ENCODE data around the gene UNC93A. TPM values are rescaled to one million over a fixed set of nuclear protein-coding genes. Genes with fewer than 3 reads are reported as not detected.

The UNC93A gene
- total RNA-seq, 4 donors from 2014 or later = not detected

DNA sequence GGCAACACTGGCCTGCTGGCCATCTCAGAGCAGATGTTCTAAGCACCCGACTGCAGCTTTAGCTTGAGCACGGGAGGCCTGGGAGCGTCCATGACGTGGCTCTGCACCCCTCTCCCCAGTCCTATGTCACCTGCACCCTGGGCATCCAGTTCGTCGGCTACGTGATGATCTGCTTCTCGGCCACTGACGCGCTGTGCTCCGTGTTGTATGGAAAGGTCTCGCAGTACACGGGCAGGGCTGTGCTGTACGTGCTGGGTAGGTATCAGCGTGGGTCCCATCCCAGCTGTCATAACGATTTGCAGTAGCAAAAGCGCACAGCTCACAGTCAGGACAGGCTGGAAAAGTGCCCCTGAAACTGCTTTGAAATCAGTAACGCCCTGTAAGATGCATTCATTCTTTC lies 14.7 kb downstream of the UNC93A start:
- TF ChIP-seq, protein P1, sequence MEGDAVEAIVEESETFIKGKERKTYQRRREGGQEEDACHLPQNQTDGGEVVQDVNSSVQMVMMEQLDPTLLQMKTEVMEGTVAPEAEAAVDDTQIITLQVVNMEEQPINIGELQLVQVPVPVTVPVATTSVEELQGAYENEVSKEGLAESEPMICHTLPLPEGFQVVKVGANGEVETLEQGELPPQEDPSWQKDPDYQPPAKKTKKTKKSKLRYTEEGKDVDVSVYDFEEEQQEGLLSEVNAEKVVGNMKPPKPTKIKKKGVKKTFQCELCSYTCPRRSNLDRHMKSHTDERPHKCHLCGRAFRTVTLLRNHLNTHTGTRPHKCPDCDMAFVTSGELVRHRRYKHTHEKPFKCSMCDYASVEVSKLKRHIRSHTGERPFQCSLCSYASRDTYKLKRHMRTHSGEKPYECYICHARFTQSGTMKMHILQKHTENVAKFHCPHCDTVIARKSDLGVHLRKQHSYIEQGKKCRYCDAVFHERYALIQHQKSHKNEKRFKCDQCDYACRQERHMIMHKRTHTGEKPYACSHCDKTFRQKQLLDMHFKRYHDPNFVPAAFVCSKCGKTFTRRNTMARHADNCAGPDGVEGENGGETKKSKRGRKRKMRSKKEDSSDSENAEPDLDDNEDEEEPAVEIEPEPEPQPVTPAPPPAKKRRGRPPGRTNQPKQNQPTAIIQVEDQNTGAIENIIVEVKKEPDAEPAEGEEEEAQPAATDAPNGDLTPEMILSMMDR (IDR thresholded peaks at IDR 0.05; ENCODE audit: low read depth) = no peak

DNA sequence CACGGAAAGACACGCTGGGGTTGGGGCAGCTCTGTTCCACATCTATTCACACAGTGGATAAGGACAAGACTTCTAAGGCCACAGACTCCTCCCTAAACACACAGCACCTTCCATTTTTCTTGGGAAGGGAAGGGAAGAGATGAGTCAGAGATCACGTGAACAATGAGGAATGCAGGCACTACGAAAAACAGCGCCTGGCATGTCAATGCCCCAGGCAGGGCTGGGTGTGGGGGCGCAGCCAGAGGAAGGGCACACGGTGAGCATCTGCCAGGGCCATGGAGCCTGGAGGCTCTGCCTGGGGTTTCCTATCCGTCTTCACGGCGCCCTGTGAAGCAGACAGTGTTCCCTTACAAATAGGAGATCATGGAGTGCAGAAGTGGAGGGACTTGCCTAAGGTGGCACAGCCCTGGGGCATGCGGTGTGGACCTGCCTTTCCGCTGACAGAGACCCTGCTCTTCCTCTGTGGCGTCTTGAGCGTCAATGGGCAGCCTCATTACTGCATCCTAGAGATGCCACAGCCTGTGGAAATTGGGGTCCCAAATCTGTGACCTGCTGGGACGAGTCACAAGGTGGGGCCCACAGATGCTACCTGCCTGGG lies 15.4 kb downstream of the UNC93A start:
- TF ChIP-seq, protein P1 (IDR thresholded peaks at IDR 0.05; ENCODE audit: low read depth) = no peak

DNA sequence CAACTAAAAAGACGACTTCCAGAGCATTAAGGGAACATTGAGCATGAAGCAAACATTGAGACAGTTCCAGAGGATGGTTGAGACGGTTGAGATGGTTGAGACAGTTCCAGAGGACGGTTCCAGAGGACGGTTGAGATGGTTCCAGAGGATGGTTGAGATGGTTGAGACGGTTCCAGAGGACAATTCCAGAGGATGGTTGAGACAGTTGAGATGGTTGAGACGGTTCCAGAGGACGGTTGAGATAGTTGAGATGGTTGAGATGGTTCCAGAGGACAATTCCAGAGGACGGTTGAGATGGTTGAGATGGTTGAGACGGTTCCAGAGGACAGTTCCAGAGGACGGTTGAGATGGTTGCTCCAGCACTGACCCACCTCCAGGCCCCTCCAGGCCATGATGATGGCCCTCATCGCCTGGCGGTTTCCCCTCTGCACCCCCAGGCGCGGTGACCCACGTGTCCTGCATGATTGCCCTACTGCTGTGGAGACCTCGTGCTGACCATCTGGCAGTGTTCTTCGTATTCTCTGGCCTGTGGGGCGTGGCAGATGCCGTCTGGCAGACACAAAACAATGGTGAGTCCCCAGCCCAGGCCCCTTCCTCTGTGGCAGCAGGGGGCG lies 16.3 kb downstream of the UNC93A start:
- TF ChIP-seq, protein P1 (IDR thresholded peaks at IDR 0.05; ENCODE audit: low read depth) = no peak

DNA sequence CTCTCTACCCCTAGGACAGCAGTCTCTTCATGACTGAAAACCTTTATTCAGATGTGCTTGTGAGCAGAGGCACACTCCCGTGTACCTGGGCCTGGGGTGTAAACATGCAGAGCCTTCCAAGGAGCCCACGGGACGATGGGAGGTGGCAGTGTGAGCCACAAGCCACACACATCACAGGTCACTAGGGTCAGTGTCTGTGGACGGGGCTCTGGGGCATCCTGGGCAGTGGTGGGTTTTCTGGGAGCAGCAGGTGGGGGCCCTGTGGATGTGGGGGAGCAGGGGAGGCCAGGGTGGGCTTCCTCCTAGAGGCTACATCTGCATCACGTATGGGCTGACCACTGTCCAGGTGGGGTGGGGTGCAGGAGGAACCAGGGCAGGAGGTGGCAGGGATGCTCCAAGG lies 17.1 kb downstream of the UNC93A start:
- TF ChIP-seq, protein P1 (IDR thresholded peaks at IDR 0.05; ENCODE audit: low read depth) = no peak

DNA sequence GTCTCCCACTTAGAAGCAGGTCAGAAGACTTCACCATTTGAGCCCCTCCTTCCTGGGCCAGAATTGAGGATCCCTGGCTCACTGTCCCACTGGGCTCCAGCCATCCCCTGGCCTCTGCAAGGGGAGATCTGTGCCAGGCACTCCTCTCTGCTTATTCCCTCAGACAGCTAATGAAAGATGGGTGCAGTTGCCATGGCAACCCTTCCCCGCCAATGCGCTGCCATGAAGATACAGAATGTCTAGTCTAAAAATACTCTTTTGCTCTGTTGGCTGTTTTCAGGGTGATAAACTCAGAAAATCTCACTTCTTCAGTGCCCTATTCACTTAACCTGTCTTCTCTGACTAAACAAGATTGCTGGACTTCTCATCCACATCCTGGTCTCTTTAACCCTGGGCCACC lies 20.2 kb downstream of the UNC93A start:
- TF ChIP-seq, protein P1 (IDR thresholded peaks at IDR 0.05; ENCODE audit: low read depth) = no peak

DNA sequence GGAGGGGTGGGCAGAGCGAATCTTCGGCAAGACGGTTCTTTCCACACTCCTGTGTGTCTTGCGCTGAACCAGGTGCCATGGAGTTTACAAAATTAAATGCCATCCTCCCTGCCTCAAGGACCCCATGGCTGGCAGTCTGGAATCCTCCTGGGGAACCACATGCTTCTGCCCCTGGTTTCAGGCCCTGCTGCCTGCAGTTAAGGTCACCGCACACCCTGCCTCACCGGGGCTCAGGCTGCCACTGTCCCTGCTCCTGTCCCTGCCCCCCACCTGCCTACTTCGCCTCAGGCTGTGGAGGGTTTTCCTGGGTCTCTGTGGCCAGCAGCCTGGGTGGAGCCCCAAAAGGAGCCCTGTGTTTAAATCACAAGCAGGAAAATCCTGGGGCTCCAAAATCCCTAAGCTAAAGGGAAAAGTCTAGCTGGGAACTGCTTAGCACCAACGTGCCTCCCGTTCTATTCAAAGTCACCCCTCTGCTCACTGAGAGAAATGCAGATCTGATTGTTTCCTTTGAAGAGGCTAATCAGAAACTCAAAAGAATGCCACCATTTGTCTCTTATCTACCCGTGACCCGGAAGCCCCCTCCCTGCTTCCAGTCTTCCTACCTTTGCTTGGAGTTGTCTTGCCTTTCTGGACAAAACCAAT lies 23.2 kb downstream of the UNC93A start:
- TF ChIP-seq, protein P1 (IDR thresholded peaks at IDR 0.05; ENCODE audit: low read depth) = no peak

DNA sequence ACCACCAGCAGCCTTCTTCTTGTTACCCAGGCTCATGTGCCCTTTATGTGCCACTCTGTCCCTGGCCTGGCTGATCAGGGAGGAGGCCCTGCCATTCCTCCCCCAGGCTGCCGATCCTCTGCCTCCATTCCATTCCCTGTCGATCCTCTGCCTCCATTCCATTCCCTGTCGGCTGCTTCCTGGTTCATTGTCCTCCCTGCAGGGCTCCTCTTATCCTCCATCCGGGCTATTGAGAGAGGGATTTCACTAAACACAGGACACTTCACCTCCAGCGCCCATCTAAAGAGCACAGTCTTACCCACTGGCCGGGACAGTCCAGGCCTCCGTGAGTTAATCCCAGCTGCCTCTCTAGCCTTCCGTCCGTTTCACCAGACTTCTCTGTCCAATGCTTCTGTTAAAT lies 26.1 kb downstream of the UNC93A start:
- TF ChIP-seq, protein P1 (IDR thresholded peaks at IDR 0.05; ENCODE audit: low read depth) = no peak

Data from subcutaneous adipose tissue (tissue), 4 donors.